CD4-positive, CD25-positive, alpha-beta regulatory T cell (primary cell): ENCODE results near the gene DDR2. TPM values are rescaled to one million over a fixed set of nuclear protein-coding genes. Genes with fewer than 3 reads are reported as not detected.

Experiments used
- ATAC-seq, 2 donors: fragments of 150-1000 bp; cut with Tn5 transposase; one replicate each; pipeline ENCODE4 v1.10.0; 2021; ENCODE audit warnings: low read depth in 2 of 2, moderate number of reproducible peaks in 2 of 2, moderate library complexity in 1 of 2
- DNase-seq, 3 donors: peaks; one replicate each; pipeline versions ENCODE4 v3.0.0 to v3.0.0-alpha.2; 2012 to 2022; ENCODE audit warnings: mixed read lengths in 1 of 3
- H3K27ac ChIP-seq: one replicate; pipeline ENCODE4 v1.7.0; 2013; ENCODE audit warnings: mild to moderate bottlenecking, low read length; ENCODE audit not compliant: insufficient read depth, poor library complexity, severe bottlenecking
- H3K27me3 ChIP-seq: one replicate; pipeline ENCODE4 v1.7.0; 2013; ENCODE audit warnings: low read length; ENCODE audit not compliant: control insufficient read depth, insufficient read depth
- H3K36me3 ChIP-seq: one replicate; pipeline ENCODE4 v1.7.0; 2013; ENCODE audit warnings: mild to moderate bottlenecking, low read length, moderate library complexity; ENCODE audit not compliant: control insufficient read depth, insufficient read depth
- H3K4me1 ChIP-seq: 2 replicates; pipeline ENCODE4 v1.7.0; 2013; ENCODE audit warnings: mild to moderate bottlenecking, low read length; ENCODE audit not compliant: insufficient read depth, control insufficient read depth, poor library complexity, severe bottlenecking
- H3K4me3 ChIP-seq: one replicate; pipeline ENCODE4 v1.7.0; 2013; ENCODE audit warnings: low read depth, mild to moderate bottlenecking, low read length, moderate library complexity
- H3K9me3 ChIP-seq, 2 experiments: 1 replicate in 1 of 2; 2 replicates in 1 of 2; pipeline ENCODE4 v1.7.0; 2013; ENCODE audit warnings: low read length in 2 of 2, mild to moderate bottlenecking in 1 of 2, moderate library complexity in 1 of 2; ENCODE audit not compliant: control insufficient read depth in 2 of 2
- H3K27ac Mint-ChIP-seq, 3 donors: one replicate each; pipeline ENCODE4 v1.8.0; 2020 to 2022; ENCODE audit warnings: mild to moderate bottlenecking in 3 of 3, mixed read lengths in 3 of 3, moderate library complexity in 2 of 3
- H3K27me3 Mint-ChIP-seq: one replicate; pipeline ENCODE4 v1.8.0; 2022; ENCODE audit warnings: mild to moderate bottlenecking, mixed read lengths
- H3K36me3 Mint-ChIP-seq: one replicate; pipeline ENCODE4 v1.8.0; 2020; ENCODE audit warnings: mixed read lengths
- H3K4me1 Mint-ChIP-seq, 4 donors: one replicate each; pipeline ENCODE4 v1.8.0; 2020 to 2022; ENCODE audit warnings: mixed read lengths in 4 of 4, mild to moderate bottlenecking in 1 of 4
- H3K4me3 Mint-ChIP-seq, 4 donors: one replicate each; pipeline ENCODE4 v1.8.0; 2020 to 2022; ENCODE audit warnings: mild to moderate bottlenecking in 4 of 4, mixed read lengths in 4 of 4, moderate library complexity in 3 of 4
- H3K9me3 Mint-ChIP-seq, 7 donors: one replicate each; pipeline ENCODE4 v1.8.0; 2020 to 2022; ENCODE audit warnings: mixed read lengths in 7 of 7, mild to moderate bottlenecking in 3 of 7, moderate library complexity in 2 of 7
- polyA plus RNA-seq, 4 donors: library from polyadenylated mRNA; unstranded; fragments of 300-500 nt; fragmentation: Illumina TruSeq; gene quantifications; one replicate each; pipeline ENCODE4 v1.2.3, GENCODE V29; 2021
- total RNA-seq: library from RNA; stranded (reverse); gene quantifications from one replicate; pipeline ENCODE4 v1.2.3, GENCODE V29; 2022

Gene DDR2
- total and polyA plus RNA-seq, 5 donors from 2014 or later: 0.32 TPM; not detected in 4

GRCh38 chr1:162666006-162666645, 33.9 kb downstream of the DDR2 start:
- Histone ChIP-seq H3K27me3 (peaks cover 4% of the 10 kb centered on the region), H3K4me1 (no peaks in the 10 kb centered on the region), H3K4me3 (no peak overlapping the region), H3K9me3 (no peaks in the 10 kb centered on the region), H3K36me3 (no peaks in the 10 kb centered on the region), H3K27ac (no peak overlapping the region)
- H3K4me1 Mint-ChIP-seq: no peaks in the 10 kb centered on the region
- H3K4me3 Mint-ChIP-seq: no peak overlapping the region
- no peaks in the 10 kb centered on the region for H3K36me3 Mint-ChIP-seq
- DNase-seq (no peak), ATAC-seq (no peak)
- H3K27ac Mint-ChIP-seq: no peak overlapping the region
- peaks cover 0 to 1% (median 0%) of the 10 kb centered on the region in 7 donors for H3K9me3 Mint-ChIP-seq
- peaks cover 5% of the 10 kb centered on the region for H3K27me3 Mint-ChIP-seq

GRCh38 chr1:162667381-162668080, 35.3 kb downstream of the DDR2 start:
- Histone ChIP-seq H3K36me3 (no peaks in the 10 kb centered on the region), H3K27ac (no peak overlapping the region), H3K9me3 (no peaks in the 10 kb centered on the region), H3K4me1 (no peaks in the 10 kb centered on the region), H3K27me3 (peaks cover 5% of the 10 kb centered on the region), H3K4me3 (no peak overlapping the region)
- no peak for ATAC-seq
- Mint-ChIP-seq H3K4me1 (no peaks in the 10 kb centered on the region), H3K9me3 (peaks cover 0 to 4% (median 0%) of the 10 kb centered on the region in 7 donors), H3K36me3 (no peaks in the 10 kb centered on the region), H3K27ac (no peak overlapping the region), H3K4me3 (no peak overlapping the region), H3K27me3 (peaks cover 9% of the 10 kb centered on the region)
- DNase-seq: no peak

DNA sequence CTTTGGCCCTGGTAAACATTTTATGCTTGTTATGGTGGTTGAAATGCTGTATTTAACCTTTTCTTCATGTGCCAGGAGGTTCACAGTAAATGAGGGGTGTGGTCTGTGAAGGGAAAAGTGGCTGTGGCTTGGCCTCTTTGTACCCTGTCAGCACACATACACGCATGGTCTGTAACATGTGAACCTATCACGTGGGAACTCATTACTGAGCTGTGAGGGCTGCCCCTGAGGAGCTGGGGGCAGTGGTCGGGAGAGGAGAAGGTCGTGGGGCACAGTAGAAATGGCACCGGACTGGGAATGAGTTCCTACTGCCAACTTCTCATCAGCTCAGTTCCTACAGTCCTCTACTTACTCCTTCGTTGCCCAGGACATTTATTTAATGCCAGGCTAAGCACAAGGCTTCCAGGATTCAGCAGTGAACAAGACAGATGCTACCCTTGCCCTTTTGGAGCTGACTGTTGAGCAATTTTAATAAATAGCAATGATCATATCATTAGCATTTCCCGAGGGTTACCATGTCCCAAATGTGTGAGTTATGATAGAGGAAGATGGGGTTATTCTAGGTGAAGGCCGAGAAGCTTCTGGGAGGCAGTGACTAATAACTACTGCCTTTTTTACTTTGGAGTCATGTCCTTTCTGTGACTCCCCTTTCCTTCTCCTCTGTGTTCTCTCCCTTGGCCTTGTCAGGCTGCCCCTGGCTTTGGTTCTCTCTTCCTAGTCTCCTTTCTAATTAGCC, 38.8 kb downstream of the DDR2 start:
- H3K36me3 Mint-ChIP-seq: no peaks in the 10 kb centered on the region
- Histone ChIP-seq H3K4me1 (no peaks in the 10 kb centered on the region), H3K4me3 (no peak overlapping the region), H3K27me3 (peaks cover 3% of the 10 kb centered on the region), H3K9me3 (no peaks in the 10 kb centered on the region), H3K27ac (no peak overlapping the region), H3K36me3 (no peaks in the 10 kb centered on the region)
- no peaks in the 10 kb centered on the region for H3K4me1 Mint-ChIP-seq
- no peak overlapping the region for H3K27ac Mint-ChIP-seq
- DNase-seq (no peak), ATAC-seq (no peak)
- peaks cover 5% of the 10 kb centered on the region for H3K27me3 Mint-ChIP-seq
- peaks cover 0 to 4% (median 0%) of the 10 kb centered on the region in 7 donors for H3K9me3 Mint-ChIP-seq
- no peak overlapping the region for H3K4me3 Mint-ChIP-seq

GRCh38 chr1:162671664-162672410, 39.6 kb downstream of the DDR2 start:
- Mint-ChIP-seq H3K9me3 (peaks cover 0 to 4% (median 0%) of the 10 kb centered on the region in 7 donors), H3K27me3 (peaks cover 5% of the 10 kb centered on the region), H3K27ac (no peak overlapping the region), H3K4me3 (no peak overlapping the region), H3K36me3 (no peaks in the 10 kb centered on the region), H3K4me1 (no peaks in the 10 kb centered on the region)
- DNase-seq: no peak
- no peaks in the 10 kb centered on the region for H3K9me3 ChIP-seq
- no peak for ATAC-seq
- H3K27ac ChIP-seq: no peak overlapping the region
- no peaks in the 10 kb centered on the region for H3K36me3 ChIP-seq
- H3K27me3 ChIP-seq: peaks cover 1% of the 10 kb centered on the region
- H3K4me3 ChIP-seq: no peak overlapping the region
- no peaks in the 10 kb centered on the region for H3K4me1 ChIP-seq

DNA sequence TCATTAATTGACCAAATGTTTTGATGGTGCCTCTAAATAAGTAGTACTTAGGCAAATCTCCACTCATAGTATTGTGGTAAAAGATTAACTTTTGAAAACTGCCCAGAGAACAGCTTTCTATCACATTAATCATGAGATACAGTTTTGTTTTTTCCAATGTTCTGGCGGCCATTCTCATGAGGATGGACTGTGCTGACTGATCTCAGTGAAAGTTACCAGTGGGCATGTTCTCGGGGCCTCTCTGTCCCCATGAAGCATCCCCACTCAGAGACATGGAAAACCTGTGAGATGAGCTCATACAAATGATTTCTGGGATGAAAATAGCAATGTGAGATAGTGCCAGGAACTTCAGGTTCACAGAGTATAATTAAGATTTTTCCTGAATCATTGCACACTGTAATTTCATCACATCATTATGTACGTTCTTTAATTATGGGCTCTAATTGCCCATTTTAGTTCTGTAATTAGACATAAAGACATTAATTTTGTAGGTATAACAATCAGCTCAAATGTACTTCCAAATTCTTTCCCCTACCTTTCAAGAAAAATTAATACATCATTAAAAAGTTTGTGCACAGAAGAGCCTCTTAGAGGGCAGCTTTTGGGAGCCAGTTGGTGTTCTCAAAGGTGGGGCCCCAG, 40.5 kb downstream of the DDR2 start:
- no peaks in the 10 kb centered on the region for H3K4me1 ChIP-seq
- no peaks in the 10 kb centered on the region for H3K4me1 Mint-ChIP-seq

GRCh38 chr1:162674034-162674608, 41.9 kb downstream of the DDR2 start:
- peaks cover 0 to 4% (median 0%) of the 10 kb centered on the region in 7 donors for H3K9me3 Mint-ChIP-seq
- H3K4me3 Mint-ChIP-seq: no peak overlapping the region
- no peaks in the 10 kb centered on the region for H3K4me1 ChIP-seq
- no peaks in the 10 kb centered on the region for H3K4me1 Mint-ChIP-seq
- no peak overlapping the region for H3K27ac ChIP-seq
- H3K27me3 Mint-ChIP-seq: peaks cover 5% of the 10 kb centered on the region
- H3K27ac Mint-ChIP-seq: no peak overlapping the region
- no peaks in the 10 kb centered on the region for H3K36me3 Mint-ChIP-seq
- no peak overlapping the region for H3K4me3 ChIP-seq
- no peak for ATAC-seq
- no peaks in the 10 kb centered on the region for H3K36me3 ChIP-seq
- DNase-seq: no peak
- peaks cover 1% of the 10 kb centered on the region for H3K27me3 ChIP-seq
- H3K9me3 ChIP-seq: no peaks in the 10 kb centered on the region

More for the DNA sequence above, 40.5 kb downstream of the DDR2 start:
- Histone ChIP-seq H3K27ac (no peak overlapping the region), H3K36me3 (no peaks in the 10 kb centered on the region), H3K9me3 (no peaks in the 10 kb centered on the region), H3K4me3 (no peak overlapping the region), H3K27me3 (peaks cover 1% of the 10 kb centered on the region)
- Mint-ChIP-seq H3K9me3 (peaks cover 0 to 4% (median 0%) of the 10 kb centered on the region in 7 donors), H3K27ac (no peak overlapping the region), H3K4me3 (no peak overlapping the region), H3K27me3 (peaks cover 5% of the 10 kb centered on the region), H3K36me3 (no peaks in the 10 kb centered on the region)
- ATAC-seq: no peak
- DNase-seq: no peak

GRCh38 chr1:162676087-162676486, 43.8 kb downstream of the DDR2 start:
- Mint-ChIP-seq H3K4me3 (no peak overlapping the region), H3K27ac (no peak overlapping the region), H3K36me3 (no peaks in the 10 kb centered on the region), H3K9me3 (peaks cover 0 to 4% (median 0%) of the 10 kb centered on the region in 7 donors), H3K27me3 (peaks cover 5% of the 10 kb centered on the region), H3K4me1 (no peaks in the 10 kb centered on the region)
- H3K4me1 ChIP-seq: no peaks in the 10 kb centered on the region
- no peak for ATAC-seq
- no peak overlapping the region for H3K27ac ChIP-seq
- DNase-seq: no peak
- H3K4me3 ChIP-seq: no peak overlapping the region
- H3K27me3 ChIP-seq: peaks cover 1% of the 10 kb centered on the region
- no peaks in the 10 kb centered on the region for H3K36me3 ChIP-seq
- H3K9me3 ChIP-seq: no peaks in the 10 kb centered on the region
